Measurements from ENCODE around the gene SSH2.
A peak's percentile ranks its signal among the peaks of the same experiment; 100 is the strongest.

SSH2 gene

GRCh38 chr17:29589524-29590410 lies 340.3 kb downstream of the SSH2 start, which contains the start of gene GIT1:
Gene GIT1, minus strand, starts transcription at chr17:29589648. Its CDS starts 270 bp downstream, at chr17:29589378.
- Histone ChIP-seq H3K4me2 (ENCODE audit: low read depth, low read length) (peak within 1 kb of the TSS; percentile 99), H3K27me3 (replicated peaks; ENCODE audit: insufficient read depth, low read length) (no peaks in the 10 kb centered on the region), H3F3A (ENCODE audit: insufficient read depth, low read length) (peaks cover 6% of the 10 kb centered on the region; the same call in 1 of the 2 replicates), H3K9ac (ENCODE audit: low read length) (peak within 1 kb of the TSS; percentile 68), H3K27ac (ENCODE audit: low read length) (no peak within 1 kb of the TSS; the same call in 1 of the 2 replicates), H3K36me3 (replicated peaks; ENCODE audit: insufficient read depth, low read length) (no peaks in the 10 kb centered on the region), H4K20me1 (ENCODE audit: insufficient read depth, low read length) (no peaks in the 10 kb centered on the region), H3K4me1 (ENCODE audit: low read length) (peaks cover 36% of the 10 kb centered on the region), H3K4me3 (ENCODE audit: low read length) (peak within 1 kb of the TSS; percentile 84), H3K9me2 (replicated peaks; ENCODE audit: insufficient read depth, low read length) (no peaks in the 10 kb centered on the region), H3K79me2 (ENCODE audit: low read length) (peaks cover 42% of the 10 kb centered on the region), H2AFZ (ENCODE audit: low read length) (peak within 1 kb of the TSS; percentile 84), H3K9me3 (replicated peaks; ENCODE audit: insufficient read depth, low read length) (no peaks in the 10 kb centered on the region)
- peak; percentile 89 for DNase-seq
- TF ChIP-seq CTCF (IDR thresholded peaks at IDR 0.05; ENCODE audit: low read length) (no peak), EZH2phosphoT487 (IDR thresholded peaks at IDR 0.05; ENCODE audit: low read length) (no peak), EZH2 (optimal IDR thresholded peaks at IDR 0.05; ENCODE audit: low read depth, low read length) (no peak)

DNA sequence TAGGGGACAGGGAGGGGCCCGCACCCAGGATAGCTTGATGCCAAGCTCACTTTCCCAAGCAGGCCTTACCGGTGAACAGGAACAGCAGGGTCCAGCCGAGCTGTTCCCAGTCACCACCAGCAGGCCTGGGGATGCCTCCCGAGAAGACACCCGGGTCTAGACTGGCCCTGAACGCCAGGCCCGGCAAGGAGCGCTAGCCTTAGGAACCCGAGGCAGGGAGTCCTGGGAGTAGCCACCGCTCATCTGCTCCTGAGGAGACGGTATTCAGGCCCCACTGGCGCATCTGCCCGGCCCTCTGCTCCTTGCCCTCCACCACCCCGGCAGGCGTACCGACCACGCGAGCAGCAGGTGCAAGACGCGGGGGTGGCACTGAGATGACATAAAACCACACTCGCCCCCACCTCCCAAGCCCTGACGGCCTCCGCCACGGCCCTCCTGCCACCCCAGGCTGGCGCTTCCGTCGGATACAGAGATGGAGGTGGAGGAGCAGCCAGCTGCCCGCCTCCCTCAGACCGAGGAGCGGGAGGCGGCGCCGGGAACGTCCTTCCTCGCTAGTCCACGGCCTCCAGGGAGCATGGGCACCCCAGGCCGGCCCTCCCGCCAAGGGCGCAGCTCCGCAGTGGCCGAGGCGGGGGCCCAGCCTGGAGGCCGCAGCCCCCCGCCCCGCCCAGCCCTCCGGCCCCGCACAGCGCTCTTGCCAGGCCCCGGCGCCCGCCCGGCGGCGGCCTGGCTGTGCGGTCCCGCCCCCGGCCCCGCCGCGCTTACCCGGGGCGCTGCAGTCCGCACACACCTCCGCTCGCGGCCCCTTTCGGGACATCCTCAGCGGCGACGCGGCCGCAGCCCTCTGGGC lies 341.2 kb downstream of the SSH2 start:
- Histone ChIP-seq H3K4me1 (ENCODE audit: low read length) (peaks cover 32% of the 10 kb centered on the region), H3K36me3 (replicated peaks; ENCODE audit: insufficient read depth, low read length) (no peaks in the 10 kb centered on the region), H3K9me3 (replicated peaks; ENCODE audit: insufficient read depth, low read length) (no peaks in the 10 kb centered on the region), H3K9me2 (replicated peaks; ENCODE audit: insufficient read depth, low read length) (no peaks in the 10 kb centered on the region), H3F3A (ENCODE audit: insufficient read depth, low read length) (peaks cover 6% of the 10 kb centered on the region; the same call in 1 of the 2 replicates), H3K9ac (ENCODE audit: low read length) (peak overlapping the region; percentile 68; the same call in 1 of the 2 replicates), H4K20me1 (ENCODE audit: insufficient read depth, low read length) (no peaks in the 10 kb centered on the region), H3K27me3 (replicated peaks; ENCODE audit: insufficient read depth, low read length) (no peaks in the 10 kb centered on the region), H2AFZ (ENCODE audit: low read length) (peak overlapping the region; percentile 57), H3K4me2 (ENCODE audit: low read depth, low read length) (peak overlapping the region; percentile 90), H3K27ac (ENCODE audit: low read length) (no peak overlapping the region; the same call in 1 of the 2 replicates), H3K4me3 (ENCODE audit: low read length) (peak overlapping the region; percentile 78), H3K79me2 (ENCODE audit: low read length) (peaks cover 51% of the 10 kb centered on the region)
- no peak for TF ChIP-seq EZH2 (optimal IDR thresholded peaks at IDR 0.05; ENCODE audit: low read depth, low read length)
- no peak for TF ChIP-seq EZH2phosphoT487 (IDR thresholded peaks at IDR 0.05; ENCODE audit: low read length)
- TF ChIP-seq CTCF (IDR thresholded peaks at IDR 0.05; ENCODE audit: low read length), result no peak
- peak; percentile 36 for DNase-seq

- no peaks in the 10 kb centered on the region for H3K9me3 ChIP-seq (replicated peaks; ENCODE audit: insufficient read depth, low read length)
- H3K9me2 ChIP-seq (replicated peaks; ENCODE audit: insufficient read depth, low read length), result no peaks in the 10 kb centered on the region
- peaks cover 55% of the 10 kb centered on the region for H3K79me2 ChIP-seq (ENCODE audit: low read length)
- peak overlapping the region; percentile 57; the same call in 1 of the 2 replicates for H2AFZ ChIP-seq (ENCODE audit: low read length)
- no peaks in the 10 kb centered on the region for H3K36me3 ChIP-seq (replicated peaks; ENCODE audit: insufficient read depth, low read length)
- no peaks in the 10 kb centered on the region for H3K27me3 ChIP-seq (replicated peaks; ENCODE audit: insufficient read depth, low read length)
- no peak overlapping the region for H3K27ac ChIP-seq (ENCODE audit: low read length)
- DNase-seq, result no peak
- H3K4me2 ChIP-seq (ENCODE audit: low read depth, low read length), result peak overlapping the region; percentile 90
- H3F3A ChIP-seq (ENCODE audit: insufficient read depth, low read length), result peaks cover 6% of the 10 kb centered on the region; the same call in 1 of the 2 replicates
- H3K9ac ChIP-seq (ENCODE audit: low read length), result peak overlapping the region; percentile 68; the same call in 1 of the 2 replicates
- peaks cover 32% of the 10 kb centered on the region for H3K4me1 ChIP-seq (ENCODE audit: low read length)
- peak overlapping the region; percentile 78 for H3K4me3 ChIP-seq (ENCODE audit: low read length)
- no peaks in the 10 kb centered on the region for H4K20me1 ChIP-seq (ENCODE audit: insufficient read depth, low read length)
- TF ChIP-seq EZH2 (optimal IDR thresholded peaks at IDR 0.05; ENCODE audit: low read depth, low read length) (no peak), CTCF (IDR thresholded peaks at IDR 0.05; ENCODE audit: low read length) (no peak), EZH2phosphoT487 (IDR thresholded peaks at IDR 0.05; ENCODE audit: low read length) (no peak)
Observed at GRCh38 chr17:29588017-29588561, 341.9 kb downstream of the SSH2 start.
